Measurements from ENCODE around the gene TUBGCP2.
"Not testable (repeated sequence)": the region's sequence is repeated elsewhere in the genome, so short reads cannot be mapped to it uniquely, and the experiment has no call there.

TUBGCP2 gene

DNA sequence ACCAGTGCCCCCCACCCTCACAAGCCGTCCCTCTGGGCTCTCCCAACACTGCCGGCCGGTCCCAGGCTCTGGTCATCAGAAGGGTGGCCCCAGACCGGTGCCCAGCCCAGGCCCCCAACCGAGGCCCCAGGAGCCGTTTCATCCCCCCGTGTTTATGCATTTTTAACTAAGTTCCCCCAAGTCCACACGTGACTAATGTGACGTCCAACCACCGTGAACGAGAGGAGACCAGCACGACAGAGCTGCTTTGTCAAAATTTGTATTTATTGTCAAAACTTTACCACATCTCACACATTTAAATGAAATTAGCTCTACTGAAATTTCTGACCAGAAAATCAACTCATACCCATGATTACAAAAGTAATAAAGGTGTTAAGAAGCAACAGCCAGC is 62.4 kb downstream of the TUBGCP2 start:
- DNase-seq: no peak

DNA sequence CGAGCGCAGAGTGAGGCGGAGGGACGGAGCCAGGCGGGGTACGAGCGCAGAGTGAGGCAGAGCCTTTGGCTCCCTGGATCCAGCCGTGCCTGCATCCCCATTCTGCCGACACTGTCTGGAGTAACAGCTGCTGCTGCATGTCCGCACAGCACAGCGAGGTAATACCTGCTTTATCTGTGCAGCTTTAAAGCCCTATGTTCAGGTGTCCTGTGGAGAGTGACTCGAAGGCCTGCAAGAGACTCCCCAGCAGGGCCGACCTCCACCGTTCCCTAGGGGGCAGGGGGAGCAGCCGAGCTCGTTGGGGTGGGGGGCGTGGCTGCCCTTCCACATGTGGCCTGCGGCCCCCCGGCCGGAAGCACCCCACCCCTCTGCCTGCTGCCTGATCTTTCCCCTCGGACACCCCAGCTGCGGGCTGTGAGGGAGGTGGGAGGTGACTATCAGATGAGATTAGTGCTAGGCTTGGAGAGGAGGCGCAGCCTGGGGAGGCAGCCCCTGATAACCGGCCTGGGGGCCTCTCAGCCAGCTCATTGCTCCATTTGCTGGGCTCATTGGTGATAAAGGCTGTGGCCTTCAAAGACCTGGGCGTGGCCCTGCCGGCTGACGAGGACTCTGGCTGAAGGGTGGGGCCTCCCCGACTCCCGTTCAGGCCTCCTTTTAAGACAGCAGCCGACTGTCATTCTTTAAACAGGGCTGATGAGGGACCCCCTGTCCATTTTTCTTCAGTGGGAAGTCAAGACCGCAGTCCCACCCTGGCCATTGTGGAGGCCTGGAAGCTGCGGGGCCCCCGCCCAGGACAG is 63.0 kb downstream of the TUBGCP2 start:
- DNase-seq: no peak

DNA sequence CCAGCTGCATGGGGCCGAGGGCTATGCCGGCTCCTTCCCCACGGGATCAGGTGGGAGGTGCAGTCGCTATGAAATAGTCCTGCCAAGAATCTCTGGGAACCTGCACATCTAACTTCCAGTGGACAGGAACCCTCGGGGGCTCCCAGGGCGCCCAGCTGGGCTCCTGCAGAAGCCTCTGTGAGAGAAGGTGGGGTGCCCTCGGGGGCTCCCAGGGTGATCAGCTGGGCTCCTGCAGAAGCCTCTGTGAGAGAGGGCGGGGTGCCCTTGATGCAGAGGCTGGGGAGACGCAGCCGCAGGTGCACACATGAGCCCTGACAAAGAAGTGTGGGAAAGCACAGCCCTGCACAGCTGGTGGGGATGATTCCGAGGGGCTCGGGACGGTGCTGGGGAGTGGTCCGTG is 65.1 kb downstream of the TUBGCP2 start:
- no peak for DNase-seq

DNA sequence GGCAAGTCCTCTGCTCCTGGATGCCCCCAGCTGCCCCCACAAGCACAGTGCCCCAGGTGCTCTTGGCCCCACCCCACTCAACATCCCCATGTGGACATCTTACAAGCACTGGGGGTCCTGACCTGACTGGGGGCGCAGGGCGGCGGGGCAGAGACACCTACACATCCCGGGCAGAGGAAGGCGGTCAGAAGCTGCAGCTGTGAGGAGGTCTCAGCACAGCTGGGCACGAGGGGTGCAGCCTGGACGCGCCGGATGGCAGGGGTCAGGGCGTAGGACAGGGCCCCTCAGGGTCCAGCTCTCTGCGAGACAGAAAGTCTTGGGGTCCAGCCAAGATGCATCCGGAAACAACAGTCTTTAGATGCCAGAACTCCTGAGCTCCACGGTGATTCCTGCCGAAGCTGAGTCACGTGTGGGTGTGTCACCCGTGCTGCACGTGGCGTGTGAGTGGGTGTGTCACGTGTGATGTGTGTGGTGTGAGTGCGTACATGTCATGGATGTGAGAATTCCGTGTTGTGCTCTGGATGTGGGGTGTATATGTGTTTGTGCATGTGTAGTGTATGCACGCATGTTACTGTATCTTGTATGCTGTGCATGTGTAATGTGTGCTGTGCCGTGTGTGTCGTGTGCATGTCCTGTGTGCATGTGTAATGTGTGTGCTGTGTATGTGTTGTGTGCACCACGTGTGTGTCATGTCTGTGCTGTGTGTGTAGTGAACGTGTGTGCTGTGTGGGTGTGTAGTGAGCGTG is 65.9 kb downstream of the TUBGCP2 start:
- no peak for DNase-seq

DNA sequence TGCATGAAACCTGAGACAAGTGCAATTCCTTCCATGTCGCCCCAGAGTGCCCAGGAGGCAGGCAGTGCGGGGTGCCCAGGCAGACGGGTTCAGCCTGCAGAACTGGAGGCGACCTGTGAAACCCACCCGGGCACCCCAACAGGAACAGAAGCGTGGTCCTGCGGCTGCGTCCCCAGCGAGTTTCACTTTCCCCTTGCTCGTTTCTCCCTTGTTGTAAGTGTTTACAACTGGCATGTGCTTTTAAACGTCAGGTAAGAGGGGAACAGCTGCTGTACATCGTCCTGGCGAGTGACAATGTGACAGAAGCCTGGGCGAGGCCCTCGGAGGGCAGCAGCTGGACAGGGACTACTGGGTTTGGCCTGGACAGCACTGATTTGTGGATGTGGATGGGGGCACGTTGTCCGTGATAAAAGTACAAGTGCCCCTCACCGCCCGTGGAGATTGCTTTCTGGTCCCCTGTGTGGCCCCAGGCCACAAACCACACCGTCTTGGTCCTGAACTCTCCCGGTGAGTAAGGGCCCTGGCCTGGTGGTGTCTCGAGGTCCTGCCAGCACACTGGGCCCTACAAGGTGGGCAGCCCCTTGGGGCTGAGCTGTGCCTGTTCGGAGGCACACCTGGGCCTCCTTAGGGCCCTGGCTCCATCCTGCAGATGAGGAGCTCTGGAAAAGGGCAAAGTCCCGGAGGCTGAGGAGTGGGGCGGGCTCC is 67.0 kb downstream of the TUBGCP2 start:
- DNase-seq: no peak

DNA sequence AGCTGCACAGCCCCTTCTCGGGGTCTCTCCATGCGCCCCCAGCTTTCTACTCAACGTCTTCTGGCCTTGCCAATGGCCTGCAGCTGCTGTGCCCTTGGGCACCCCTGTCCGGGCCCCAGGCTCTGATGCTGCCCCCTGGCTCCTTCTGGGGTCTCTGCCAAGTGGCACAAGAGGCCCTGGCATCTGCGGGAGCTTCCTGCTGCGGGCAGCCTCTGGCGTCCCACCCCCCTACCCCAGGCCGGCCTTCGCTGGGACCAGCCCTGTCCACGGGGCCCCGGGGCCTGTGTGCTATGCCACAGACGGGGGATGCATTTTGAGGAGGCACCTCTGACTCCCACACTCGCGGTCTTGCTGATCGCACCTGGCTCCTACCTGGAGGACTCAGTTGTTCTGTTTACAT is 68.7 kb downstream of the TUBGCP2 start:
- DNase-seq: no peak

DNA sequence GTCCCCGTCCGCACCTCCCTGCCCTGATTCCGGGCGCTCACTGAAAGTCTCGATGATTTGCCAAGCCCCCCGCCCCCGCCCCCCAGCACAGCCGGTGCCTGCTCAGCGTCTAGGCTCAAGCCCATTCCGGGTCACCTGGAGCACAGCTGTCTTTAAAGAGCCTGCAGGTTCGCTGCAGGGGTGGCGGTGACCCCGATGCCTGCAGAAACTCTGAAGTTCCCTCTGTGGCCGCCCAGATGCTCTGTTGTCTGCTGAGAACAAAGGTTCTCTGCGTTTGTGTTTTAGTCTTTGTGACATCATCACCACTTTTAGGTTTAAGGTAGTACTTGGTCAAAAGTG is 70.2 kb downstream of the TUBGCP2 start:
- DNase-seq: no peak

DNA sequence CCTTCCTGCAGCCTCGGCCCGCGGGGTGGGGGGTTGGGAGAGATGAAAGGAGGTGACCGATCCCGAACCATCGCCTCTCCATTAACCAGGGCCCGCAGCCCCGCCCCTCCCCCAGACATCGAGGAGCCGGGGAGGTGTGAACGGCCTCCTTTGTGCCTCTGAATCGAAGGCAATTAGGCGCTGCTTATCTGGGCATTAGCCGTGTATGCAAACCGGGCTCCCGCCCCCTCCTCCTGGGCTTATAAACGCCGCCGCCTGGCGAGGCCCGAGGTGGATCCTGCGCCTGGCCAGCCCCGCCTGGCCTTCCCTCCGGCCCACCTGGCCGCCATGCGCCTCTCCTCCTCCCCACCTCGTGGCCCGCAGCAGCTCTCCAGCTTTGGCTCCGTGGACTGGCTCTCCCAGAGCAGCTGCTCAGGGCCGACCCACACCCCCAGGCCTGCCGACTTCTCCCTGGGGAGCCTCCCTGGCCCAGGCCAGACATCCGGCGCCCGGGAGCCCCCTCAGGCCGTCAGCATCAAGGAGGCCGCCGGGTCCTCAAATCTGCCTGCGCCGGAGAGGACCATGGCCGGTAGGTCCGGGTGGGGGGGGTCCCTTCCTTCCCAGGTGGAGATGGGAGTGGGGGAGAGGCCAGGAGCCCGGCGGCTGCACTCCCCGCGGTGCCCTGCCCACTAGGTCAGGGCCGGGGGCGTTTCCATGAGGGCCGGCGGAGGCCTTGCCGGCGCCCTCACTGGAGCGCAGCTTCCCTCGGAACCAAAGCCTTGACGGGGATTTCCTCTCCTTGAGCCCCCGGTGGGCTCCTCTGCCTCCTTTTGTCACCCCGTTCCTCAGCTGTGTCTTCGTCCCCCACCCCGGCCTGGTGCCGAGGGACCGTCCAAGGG is 70.8 kb downstream of the TUBGCP2 start, which contains the start of gene VENTX:
Gene VENTX (plus strand): TSS at position 268 of the 878 bp plus-strand sequence. CDS start 60 bp downstream, at position 328.
- peak; percentile 65 for DNase-seq

DNA sequence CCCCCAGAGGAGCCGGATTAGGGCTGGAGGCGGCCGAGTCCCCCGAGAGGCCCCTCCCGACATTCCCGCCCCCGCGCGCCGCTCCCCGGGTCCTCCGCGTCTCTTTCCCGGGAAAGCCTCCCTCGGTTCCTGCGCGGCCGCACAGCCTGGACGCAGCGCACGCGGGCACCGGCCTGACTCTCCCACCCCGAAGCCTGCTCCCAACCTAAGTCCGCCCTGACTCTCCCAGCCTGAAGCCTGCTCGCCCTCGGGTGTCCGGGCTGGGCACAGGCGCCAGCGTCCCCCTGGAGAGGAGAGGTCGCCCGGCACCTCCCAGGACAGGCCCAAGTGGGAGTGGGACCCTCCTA is 71.5 kb downstream of the TUBGCP2 start:
- DNase-seq: no peak

DNA sequence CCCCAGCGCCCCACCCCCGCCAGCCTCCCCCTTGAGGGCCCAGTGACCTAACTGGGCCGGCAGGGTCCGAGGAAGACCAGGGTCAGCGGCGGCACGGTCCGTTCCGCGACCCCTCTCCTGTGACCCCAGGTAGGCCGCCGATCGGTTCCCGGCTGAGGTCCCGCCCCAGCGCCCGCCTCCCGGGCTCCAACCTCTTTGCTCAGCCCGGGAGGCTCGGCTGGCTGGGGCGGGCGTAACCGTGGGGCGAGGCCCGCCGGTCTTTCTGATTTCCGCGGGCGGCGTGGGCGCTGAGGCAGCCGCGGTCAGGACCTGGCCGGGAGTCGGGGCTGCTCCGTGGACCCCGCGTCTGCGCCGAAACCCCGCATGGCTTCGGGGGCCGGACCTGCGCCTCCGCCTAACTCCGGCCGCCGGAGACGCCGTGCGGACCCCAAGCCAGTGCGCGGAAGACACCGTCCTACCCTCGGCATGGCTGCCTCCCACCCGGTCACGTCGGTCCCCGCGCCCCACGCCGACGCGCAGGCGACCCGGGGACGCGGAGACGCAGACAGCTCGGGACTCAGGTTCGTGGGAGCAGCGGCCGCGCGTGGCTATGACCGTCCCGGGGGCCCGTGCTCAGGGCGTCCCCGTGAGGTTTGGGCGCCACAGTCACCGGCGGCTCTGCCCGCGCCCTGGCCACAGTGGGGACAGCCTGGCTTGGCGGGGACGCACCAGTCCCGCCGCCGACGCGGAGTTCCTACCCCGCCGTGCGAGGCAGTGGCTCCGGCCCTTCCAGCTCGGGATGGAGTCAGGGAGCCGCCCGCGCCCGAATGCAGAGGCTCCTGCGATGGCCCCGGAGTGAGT is 72.1 kb downstream of the TUBGCP2 start:
- DNase-seq: no peak

DNA sequence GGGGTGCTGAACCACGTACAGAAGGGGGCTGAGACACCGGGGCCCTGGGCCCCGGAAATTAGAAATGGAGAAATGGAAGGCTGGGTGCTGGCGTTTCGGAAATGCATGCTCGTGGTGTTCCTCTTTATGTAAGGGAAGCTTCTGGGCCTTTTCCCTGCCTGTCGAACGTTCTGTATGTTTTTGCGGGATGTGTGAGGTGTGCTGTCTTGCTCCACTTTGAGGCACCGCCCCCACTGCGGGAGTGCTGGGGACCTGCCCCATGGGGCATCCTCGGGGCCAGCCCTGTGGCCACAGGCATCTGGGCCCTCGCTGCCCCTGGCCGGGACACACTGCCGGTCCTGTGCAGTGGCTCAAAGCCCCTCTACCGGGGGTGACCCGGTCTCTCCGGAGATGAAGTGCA is 72.7 kb downstream of the TUBGCP2 start:
- no peak for DNase-seq

DNA sequence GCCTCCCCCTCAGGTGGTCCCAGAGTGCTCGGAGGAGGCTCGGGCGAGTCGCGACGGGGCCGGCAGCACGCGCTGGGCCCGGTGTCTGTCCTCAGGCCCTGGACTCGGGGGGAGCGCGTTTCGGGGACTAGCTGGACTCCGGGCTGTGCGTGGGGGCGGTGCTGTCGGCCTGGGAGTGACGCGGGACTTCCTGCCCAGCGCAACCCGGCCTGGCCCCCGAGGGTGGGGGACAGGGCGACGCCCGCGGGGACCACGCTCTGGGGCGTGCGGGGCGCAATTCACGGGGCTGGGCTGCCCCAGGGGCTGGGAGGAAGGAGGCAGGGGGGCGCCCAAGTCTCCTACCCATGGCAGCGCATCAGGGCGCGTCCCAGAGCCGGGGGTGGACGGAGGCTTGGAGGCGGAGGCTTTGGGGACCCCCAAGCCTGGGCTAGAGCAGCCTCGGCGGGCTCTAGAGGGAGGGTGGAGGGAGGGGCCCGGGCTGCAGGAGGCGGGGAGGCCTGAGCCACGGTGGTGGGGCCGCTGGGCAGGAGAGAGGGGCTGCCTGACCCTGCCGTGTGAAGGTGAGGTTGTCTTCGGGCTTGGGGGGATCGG is 73.3 kb downstream of the TUBGCP2 start:
- DNase-seq: no peak

DNA sequence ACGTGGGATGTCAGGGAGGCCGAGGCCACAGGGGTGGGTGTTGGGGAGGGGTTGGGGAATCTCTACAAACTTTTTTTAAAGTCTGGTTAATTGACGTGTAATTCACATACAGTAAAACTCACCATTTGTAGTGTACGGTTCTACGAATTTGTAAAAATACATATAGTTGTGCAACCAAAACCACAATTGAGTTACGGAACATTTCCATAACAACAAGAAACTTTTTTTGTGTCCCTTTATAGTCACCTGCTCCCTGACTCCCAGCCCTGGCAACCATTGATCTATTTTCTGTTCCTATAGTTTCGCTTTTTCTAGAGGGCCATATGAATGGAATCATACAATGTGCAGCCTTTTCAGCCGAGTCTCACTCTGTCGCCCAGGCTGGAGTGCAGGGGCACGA is 73.9 kb downstream of the TUBGCP2 start:
- DNase-seq: not testable (repeated sequence)

DNA sequence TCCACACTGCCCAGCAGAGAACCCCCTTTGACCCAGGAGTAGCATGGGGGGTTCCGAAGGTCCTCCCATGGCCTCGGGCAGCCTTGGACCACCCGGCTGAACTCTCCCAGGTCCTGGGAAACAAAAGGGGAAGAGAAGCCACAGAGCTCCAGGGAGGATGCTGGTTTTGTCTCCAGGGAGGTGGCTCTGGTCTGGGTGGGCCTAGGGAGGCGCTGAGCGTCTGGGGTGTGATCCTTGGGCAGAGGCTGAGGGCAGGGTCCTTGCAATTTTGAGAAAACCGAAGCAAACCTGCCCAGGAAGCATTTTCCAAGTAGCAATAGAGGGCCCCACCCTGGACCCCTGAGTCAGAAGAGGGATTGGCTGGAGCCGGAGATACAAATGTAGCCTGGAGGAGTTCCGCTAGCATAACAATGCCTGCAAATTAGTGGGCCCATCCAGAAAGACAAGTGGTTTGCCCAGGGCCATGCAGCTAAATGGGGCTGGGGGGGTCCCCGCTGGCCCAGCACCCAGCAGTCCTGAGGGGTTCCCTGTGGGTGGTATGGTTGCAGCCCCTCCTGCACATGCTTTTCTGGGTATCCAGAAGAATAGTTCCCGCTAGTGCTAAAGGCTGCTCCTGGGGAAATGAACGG is 76.6 kb downstream of the TUBGCP2 start:
- DNase-seq: no peak

DNA sequence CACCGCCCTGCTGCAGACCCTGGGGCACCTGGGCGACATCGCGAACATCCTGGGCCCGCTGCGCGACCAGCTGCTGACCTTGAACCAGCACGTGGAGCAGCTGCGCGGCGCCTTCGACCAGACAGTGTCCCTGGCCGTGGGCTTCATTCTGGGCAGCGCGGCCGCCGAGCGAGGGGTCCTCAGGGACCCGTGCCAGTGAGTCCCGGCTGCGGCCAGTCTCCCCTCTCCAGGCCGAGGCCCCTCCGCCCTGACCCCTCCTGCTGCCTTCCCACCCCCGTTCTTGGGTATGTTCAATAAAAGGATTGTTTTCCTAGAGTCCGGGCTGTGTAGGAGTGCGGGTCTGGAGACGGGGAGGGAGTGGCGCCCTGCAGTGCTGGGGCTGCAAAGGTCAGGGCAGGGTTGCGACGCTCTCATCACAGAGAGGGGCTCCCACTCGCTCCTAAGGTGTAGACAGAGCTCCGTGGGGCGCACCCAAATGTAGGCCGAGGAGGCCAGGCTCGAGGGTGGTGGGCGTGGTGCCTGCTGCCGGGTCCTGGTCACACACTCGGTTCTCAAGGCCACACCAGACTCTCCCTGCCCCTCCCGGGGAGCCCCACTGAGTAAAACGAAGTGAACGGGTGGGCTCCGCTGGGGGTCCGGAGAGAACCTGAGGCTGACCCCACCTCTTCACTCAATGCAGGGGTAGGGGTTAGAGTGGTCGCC is 77.3 kb downstream of the TUBGCP2 start:
- no peak for DNase-seq

DNA sequence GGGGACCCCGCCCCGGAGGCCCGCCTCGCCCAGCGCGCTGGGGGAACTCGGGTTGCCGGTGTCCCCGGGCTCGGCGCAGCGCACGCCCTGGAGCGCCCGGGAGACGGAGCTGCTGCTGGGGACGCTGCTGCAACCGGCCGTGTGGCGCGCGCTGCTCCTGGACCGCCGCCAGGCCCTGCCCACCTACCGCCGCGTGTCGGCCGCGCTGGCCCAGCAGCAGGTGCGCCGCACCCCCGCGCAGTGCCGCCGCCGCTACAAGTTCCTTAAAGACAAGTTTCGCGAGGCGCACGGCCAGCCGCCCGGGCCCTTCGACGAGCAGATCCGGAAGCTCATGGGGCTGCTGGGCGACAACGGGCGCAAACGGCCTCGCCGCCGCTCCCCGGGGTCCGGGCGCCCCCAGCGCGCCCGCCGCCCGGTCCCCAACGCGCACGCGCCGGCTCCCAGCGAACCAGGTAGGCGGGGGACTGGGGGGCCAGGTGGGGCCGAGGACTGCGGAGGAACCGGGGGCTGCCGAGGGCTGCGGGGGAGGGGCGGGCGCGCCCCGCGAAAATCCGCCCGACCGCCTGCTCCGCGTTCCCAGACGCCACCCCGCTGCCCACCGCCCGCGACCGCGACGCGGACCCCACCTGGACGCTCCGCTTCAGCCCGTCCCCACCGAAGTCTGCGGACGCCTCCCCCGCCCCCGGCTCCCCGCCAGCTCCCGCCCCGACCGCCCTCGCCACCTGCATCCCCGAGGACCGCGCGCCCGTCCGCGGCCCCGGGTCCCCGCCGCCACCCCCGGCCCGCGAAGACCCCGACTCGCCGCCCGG is 78.1 kb downstream of the TUBGCP2 start:
- DNase-seq: no peak

DNA sequence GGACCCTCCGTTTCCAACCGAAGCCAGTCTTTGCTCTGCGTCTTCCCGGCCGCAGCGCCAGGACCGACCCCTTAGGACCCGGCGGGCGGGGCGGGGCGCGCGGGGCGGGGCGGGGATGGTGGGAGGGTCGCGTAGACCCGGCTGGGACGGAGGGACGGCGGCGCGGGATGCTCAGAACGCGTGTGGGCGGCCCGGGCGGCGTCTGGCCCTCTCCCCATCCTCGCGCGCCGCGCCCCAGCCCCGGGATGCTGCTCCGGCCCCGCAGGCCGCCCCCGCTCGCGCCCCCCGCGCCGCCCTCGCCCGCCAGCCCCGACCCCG is 78.7 kb downstream of the TUBGCP2 start, which contains the start of gene UTF1:
Gene UTF1 (plus strand): TSS at position 174 of the 318 bp plus-strand sequence. CDS start 72 bp downstream, at position 246.
- no peak for DNase-seq

DNA sequence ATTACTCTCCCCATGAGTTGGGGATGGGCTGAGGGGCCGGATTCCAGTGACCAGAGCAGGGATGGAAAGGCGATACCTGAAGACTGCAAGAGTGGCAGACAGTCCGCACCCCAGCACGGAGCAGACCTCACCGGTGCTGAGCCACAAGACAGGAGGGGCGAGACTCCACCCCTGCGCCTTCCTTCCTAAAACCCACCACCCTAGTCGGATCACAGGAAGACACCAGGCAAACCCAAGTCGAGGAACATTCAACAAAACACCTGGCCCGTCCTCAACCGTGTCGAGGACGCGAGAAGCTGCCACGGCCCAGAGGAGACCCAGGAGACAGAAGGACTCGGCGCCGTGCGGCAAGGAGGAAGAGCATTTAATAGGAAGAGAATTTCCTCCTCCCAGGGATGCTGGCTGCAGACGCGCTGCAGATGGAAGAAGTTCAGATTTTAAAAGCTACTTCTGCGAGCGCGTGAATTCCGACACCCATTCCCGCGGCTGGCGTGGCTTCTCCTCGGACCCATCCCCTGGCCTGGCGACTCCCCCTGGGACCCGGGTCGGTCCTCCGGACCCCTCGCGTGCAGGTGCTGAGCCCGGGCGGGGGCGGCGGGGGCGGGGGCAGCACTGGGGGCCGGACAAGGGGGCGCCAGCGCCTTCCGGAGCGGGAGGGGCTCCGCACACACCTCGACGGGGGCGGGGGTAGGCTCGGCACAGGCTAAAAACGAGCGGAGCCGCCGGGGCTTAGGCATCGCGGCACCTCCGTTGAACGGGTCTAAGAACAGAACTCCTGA is 79.2 kb downstream of the TUBGCP2 start:
- DNase-seq: no peak
